ENCODE measurements around the gene NUP188. TPM values are rescaled to one million over a fixed set of nuclear protein-coding genes. Genes with fewer than 3 reads are reported as not detected.

NUP188 gene
- total and polyA plus RNA-seq, 2 of the 13 experiments (the other 11 are each of a cell fraction or from before 2014, with no cell fraction given), result 28.0 to 38.5 TPM

GRCh38 chr9:128913048-128913900 lies 34.2 kb upstream of the NUP188 start (continued):
- TF ChIP-seq YY1 (IDR thresholded peaks at IDR 0.05; ENCODE audit: insufficient read depth, insufficient replicate concordance, low read depth, low read length) (no peak), MIER2 (CRISPR knock-in tag; IDR thresholded peaks at IDR 0.05) (no peak), AGO2 (optimal IDR thresholded peaks at IDR 0.05; ENCODE audit: low read depth, low read length) (no peak), ZNF30 (CRISPR knock-in tag; IDR thresholded peaks at IDR 0.05) (no peak), ZNF337 (CRISPR knock-in tag; IDR thresholded peaks at IDR 0.05; ENCODE audit: borderline replicate concordance, low read depth) (no peak), ZNF800 (CRISPR knock-in tag; IDR thresholded peaks at IDR 0.05) (no peak), ZNF512B (CRISPR knock-in tag; IDR thresholded peaks at IDR 0.05; ENCODE audit: borderline replicate concordance) (no peak), GATA4 (IDR thresholded peaks at IDR 0.05; ENCODE audit: borderline replicate concordance, low read depth) (no peak), DRAP1 (CRISPR knock-in tag; IDR thresholded peaks at IDR 0.05) (no peak), EED (CRISPR knock-in tag; IDR thresholded peaks at IDR 0.05) (no peak), PREB (CRISPR knock-in tag; IDR thresholded peaks at IDR 0.05) (no peak), SOX6 (IDR thresholded peaks at IDR 0.05) (no peak), SOX6 (CRISPR knock-in tag; IDR thresholded peaks at IDR 0.05) (0 out of 2 replicates have a peak, but pooled peaks have one; percentile 14), CTCF (CRISPR knock-in tag; IDR thresholded peaks at IDR 0.05) (peak; percentile 27; the same call in 1 of the 2 replicates), RXRA (CRISPR knock-in tag; IDR thresholded peaks at IDR 0.05) (peak; percentile 52; the same call in 1 of the 2 replicates), EEA1 (CRISPR knock-in tag; IDR thresholded peaks at IDR 0.05; ENCODE audit: borderline replicate concordance) (no peak), EP300 (IDR thresholded peaks at IDR 0.05; ENCODE audit: low read depth in 2 of 2, low read length in 2 of 2) (no peak), EP300 (CRISPR knock-in tag; IDR thresholded peaks at IDR 0.05; ENCODE audit: borderline replicate concordance) (no peak; the same call in 1 of the 2 replicates), TERF1 (CRISPR knock-in tag; IDR thresholded peaks at IDR 0.05) (no peak)

Measured in HepG2 (cell line).